ENCODE results near the gene C16orf95.
"Not testable (repeated sequence)": the region's sequence is repeated elsewhere in the genome, so short reads cannot be mapped to it uniquely, and the experiment has no call there.

The C16orf95 gene

DNA sequence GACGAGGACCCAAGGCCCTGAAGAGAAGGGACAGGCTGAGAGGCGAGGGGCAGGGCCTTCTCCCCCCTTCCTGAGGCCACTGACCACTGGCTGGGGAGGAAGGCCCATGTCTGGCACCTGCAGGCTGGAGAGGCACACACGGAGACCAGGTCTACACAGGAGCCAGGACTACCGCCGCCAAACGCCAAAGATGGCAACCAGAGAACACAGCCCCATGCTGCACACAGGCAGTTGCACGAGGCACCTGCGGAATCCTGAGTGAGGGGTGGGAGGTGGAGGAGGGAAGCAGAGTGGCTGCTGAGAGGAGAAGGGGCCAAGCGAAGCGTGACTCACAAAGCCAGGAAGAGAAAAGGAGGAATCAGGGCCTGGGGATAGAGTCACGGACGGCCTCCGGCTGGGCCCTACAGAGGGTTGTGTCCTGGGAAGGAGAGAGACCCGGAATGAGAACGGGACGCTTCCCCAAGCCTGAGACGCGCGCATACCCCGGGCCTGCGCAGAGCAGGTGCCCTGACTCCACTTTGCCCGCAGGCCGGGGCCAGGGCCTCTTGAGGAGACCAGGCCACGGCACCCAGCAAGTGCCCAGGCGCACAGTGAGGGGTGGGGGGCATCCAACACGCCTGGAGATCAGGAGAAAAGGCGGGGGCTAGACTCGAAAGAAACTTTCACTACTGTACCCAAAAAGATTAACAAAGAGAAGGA is 28.7 kb upstream of the C16orf95 start:
- DNase-seq: no peak

DNA sequence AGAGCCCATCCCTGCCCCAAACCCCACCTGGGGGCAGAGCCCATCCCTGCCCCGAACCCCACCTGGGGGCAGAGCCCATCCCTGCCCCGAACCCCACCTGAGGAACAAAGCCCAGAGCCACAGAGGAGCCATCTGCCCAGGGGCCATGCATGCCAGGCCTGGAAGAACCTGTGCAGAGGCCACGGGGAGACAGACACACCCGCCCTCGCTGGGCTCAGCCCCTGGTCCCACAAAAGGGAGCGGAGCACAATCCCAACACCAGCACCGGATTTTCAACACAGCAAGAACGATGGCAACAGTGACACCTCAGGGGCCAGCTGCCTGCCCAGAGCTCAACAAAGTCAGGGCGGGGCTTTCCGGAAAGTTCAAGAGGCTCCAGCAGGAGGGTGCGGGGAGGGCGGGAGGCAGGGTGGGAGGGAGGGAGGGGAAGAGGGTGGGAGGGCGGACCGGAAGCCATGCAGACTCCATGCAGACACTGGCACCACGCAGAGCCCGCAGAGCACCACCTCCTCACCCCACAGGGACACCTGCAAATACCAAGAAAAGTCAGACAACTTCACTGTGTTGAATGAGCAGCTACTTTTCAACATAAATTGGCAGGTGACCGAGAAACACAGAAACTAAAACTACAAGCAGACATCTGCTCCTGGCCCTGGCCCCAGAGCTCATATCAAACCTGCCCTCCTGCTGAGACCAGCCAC is 27.9 kb upstream of the C16orf95 start:
- DNase-seq: peak in 3 of 4 experiments; percentile 9 to 38 (median 21)

DNA sequence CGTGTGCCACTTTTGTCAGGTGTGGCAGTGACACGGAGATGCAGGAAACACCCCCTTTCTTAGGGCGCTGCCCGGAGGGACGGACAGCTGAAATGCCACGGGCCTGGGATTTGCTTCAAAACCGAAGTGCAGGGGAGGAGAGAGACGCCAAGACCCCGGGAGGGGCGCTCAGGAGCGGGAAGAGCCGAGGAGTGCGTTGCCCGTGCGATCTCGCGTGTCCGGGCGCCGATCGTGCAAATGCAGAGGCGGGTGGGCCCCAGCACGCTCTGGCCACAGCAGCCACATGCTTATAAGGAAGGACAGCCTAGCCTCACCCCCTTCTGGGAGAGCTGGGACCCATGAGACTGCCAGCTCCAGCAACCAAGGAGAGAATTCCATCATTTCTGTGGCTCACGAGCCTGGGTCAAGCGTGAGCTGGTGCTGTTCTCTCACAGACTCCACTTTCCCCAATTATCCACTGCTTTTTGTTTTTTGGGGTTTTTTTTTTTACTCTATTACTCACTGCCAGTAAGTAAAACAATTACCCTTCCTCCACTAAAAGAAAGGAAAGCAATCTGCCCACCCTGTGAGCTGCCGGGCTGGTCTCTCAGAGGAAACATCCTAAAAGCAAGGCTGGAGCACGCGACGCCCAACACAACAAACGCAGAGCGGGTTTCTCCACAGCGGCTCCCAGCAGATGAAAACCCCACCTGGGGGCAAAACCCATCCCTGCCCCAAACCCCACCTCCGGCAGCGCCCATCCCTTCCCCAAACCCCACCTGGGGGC is 27.2 kb upstream of the C16orf95 start:
- DNase-seq: no peak

DNA sequence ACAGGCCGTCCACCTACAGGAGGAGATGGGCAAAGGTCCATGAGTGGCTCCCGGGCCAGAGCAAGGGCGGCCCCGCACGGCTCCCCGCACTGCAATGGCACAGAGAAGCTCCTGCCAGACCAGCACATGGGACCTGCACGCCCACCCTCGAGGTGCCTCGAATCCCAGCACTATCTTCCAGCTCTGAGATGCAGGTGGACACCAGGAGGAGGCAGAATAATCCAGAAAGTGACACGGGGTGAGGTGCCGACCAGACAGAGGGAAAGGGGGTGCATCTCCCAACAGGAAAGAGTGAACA is 26.5 kb upstream of the C16orf95 start:
- no peak for DNase-seq

DNA sequence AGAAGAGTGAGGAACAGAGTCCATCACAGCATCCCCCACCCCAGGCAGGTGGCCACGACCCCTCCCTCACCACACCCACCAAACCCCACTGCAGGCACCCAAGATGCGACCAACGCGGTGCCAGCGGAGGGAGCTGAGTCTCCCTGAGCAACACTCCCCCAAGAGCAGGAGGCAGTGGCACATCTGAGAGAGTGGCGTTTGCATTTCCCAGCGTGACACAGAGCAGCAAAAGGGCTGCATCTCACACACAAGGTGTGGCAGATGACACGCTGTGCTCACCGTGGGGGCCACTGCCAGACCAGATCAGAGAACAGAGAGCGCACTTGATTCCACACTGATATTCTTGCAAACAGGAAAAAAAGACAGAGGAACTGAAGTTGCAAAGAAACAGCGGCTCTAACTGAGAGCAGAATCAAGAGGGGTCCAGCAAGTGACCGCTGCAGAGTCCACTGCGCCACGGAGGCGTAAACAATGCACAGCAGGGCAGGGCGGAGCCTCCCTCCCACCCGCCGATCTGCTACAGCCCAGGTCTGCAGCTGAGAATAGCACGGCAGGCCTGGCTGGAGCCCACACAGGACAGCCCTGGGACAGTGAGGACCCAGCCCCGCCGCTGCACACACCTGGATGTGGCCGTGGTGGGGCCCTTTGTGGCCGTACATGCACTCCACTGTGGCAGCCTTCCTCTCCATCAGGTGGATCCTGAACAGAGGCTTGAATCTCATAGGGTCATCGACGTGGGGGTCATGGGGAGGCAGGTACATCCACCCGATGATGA is 26.0 kb upstream of the C16orf95 start:
- DNase-seq: no peak

DNA sequence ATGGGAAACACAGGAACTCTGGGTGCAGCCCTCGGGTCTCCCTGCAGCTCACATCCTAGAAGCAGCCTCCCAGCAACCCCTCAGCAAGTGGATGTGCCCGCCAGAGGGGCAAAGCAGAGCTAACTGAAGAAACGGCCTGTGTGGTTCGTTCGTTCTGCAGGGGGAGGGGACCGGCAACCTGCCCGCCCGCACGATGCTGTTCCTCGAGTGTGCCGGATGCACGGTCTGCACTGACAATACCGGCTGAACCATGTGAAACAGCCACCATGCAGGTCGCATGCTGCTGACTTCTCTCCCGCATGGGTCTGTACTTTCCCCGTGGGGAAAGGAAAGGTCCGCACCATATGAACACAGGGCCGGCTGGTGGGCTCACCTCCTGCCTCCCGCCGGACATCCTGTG is 25.3 kb upstream of the C16orf95 start:
- DNase-seq: no peak

DNA sequence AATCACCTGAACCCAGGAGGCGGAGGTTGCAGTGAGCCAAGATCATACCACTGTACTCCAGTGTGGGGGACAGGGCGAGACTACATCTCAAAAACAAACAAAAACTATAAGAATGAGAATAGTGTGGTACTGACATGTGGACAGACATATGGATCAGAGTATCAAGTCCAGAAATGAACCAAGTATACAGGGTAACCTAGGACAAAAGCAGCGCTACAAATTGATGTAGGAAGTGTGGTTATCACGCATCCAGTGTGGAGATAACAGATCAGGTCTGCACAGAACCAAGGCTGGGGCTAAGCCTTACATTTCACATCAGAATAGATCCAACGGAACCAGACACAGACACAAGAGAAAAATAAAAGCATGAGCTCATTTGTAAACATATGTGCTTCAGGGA is 23.0 kb upstream of the C16orf95 start:
- no peak for DNase-seq

DNA sequence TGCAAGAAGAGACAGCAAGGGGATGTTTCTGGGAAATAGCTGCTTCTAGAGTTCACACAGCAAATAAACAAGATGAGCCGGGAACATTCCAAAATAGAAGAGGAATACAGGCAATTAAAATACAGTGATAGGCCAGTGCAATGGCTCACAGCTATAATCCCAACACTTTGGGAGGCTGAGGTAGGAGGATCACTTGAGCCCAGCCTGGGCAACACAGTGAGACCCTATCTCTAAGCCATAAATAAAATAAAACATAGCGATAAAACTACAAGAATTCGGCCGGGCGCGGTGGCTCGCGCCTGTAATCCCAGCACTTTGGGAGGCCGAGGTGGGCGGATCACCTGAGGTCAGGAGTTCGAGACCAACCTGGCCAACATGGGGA is 22.5 kb upstream of the C16orf95 start:
- not testable (repeated sequence) for DNase-seq

DNA sequence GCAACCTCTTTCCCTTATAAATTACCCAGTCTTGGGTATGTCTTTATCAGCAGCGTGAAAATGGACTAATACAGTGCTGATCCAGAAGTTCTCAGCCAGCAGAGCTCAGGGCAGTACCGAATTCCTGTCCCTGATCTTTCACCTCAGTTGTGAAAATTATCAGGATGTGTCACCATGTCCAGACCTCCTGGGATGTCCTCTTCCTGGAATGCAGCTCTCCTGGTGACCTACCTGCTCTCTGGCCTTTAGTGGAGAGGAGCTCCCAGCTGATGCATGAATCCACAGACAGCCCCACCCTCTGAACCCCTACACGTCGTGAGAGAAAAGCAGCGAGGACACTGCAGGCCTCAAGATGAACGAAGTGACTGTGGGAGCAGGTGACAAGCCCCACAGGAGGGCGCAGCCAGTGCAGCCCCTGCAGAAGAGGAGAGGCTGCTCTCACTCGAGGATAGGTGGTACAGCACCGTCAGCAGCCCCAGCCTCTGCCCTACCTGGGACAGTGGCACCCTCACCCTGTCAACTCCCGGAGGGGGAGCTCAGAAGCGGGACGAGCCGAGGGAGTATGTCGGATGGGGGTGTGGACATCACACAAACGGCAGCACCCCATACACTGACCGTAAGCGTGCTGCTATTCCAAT is 22.0 kb upstream of the C16orf95 start:
- no peak for DNase-seq

DNA sequence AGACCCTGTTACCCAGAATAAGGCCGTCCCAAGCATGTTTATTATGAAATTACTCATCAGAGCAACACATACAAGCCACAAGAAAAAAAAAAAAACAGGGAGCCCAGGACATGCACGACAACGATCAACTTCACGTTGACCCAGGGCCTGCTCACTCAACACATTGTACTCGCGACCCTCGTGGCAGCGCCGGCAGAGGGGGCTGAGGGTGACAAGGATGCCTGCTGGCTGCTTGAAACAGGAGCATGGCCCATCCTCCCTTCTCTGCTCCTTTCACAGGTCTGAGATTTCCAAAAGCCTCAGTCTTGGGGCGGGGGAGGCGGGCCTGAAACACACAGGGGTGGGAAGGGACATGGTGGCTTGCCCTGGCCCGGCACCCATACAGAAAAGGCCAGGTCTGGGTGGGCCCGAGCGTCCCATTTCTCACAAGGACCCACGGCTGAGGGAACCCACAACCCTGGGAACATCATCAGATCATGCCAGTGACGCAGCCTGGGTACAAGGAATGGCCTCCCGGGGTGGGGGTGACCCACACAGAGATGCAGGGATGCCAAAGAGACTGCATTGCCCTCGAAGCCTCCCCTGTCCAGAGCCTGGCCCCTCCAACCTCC is 21.1 kb upstream of the C16orf95 start:
- no peak for DNase-seq

DNA sequence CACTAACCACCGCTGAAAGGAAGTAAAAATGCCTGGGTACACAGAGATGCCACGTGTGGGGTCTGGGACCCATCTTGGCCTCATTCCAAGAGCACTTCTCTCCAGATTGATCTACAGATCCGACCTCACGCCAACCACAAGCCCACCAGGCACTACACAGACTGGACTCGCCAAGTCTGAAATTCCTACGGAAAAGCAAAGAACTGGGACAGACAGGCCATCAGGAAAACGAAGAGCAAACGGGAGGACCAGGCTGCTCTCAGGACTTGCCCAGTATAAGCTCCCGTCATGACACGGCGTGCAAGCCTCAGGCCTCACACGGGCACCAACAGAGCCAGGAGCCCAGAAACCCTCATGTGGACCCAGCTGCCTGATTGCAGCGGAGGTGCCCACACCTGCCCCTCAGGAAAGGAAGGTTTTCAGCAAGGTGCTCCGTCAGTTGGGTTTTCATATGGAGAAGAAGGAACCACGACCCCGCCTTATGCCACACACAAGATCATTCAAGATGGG is 20.1 kb upstream of the C16orf95 start:
- no peak for DNase-seq

DNA sequence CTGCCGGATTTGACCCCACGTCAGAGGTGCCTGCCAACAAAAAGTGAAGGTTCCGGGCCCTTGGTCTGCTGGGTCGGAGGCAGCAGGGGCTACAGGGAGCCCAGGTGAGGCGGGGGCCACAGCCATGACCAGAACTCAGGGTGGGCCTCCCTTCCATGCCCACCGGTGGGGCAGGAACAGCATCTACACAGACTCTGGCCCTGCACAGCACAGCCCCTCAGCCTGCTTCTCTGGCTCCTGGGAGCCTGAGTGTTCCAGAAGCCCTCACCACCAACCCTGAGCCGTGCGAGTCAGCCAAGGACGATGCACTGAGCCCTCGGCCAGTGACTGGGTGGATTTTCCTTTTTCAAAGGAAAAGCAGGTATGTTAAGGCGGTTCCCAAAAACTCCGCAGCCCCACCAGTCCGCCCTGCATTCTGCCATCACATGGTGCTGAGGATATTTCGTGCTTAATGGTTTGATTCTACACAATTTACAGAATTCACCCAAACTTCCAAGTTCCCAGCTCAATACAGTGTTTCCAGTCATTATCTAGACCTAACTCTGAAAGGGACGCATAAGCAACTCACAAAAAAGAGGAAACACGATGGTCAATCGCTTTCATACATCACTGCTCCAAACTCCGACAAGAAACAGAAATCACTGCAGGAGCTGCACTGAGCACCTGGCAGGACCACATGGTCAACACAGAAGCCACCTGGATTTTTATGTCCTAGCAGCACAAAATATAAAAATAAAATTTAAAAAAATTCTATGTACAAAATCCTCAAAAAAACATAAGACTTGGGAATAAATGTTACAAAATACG is 19.4 kb upstream of the C16orf95 start:
- no peak for DNase-seq

DNA sequence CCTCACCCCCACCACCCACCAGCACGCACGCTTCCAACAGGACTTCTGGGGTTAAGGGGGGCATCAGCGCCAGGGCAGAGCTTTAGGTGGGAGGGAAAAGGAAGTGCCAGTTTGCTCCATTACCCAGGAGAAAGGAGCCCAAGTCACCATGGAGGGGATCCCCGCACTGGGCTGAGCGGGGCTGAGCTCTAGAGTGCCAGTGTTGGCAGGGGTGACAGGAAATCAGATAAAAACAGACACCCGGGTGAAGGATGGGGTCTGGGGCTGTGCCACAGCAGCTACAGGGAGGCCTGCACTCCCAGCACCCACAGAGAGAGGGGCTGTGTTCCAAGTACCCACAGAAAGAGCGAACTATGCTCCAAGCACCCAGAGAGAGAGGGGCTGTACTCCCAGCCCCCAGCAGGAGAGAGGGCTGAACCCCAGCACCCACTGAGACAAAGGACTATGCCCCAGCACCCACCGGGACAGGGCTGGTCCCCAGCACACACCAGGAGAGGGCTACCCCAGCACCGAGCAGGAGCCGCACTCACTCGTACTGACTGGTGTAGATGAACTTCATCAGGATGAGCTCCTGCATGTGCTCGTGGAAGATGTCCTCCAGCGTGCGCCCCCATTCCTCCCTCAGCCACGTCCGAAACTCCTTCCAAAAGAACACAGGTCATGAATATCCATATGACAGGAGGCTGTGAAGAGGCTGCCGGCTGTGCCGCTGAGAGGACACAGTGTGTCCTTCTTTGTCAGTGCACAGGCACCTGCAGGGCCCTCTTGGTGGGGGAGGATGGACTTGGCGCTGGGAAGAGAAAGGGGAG is 18.6 kb upstream of the C16orf95 start:
- DNase-seq: no peak

DNA sequence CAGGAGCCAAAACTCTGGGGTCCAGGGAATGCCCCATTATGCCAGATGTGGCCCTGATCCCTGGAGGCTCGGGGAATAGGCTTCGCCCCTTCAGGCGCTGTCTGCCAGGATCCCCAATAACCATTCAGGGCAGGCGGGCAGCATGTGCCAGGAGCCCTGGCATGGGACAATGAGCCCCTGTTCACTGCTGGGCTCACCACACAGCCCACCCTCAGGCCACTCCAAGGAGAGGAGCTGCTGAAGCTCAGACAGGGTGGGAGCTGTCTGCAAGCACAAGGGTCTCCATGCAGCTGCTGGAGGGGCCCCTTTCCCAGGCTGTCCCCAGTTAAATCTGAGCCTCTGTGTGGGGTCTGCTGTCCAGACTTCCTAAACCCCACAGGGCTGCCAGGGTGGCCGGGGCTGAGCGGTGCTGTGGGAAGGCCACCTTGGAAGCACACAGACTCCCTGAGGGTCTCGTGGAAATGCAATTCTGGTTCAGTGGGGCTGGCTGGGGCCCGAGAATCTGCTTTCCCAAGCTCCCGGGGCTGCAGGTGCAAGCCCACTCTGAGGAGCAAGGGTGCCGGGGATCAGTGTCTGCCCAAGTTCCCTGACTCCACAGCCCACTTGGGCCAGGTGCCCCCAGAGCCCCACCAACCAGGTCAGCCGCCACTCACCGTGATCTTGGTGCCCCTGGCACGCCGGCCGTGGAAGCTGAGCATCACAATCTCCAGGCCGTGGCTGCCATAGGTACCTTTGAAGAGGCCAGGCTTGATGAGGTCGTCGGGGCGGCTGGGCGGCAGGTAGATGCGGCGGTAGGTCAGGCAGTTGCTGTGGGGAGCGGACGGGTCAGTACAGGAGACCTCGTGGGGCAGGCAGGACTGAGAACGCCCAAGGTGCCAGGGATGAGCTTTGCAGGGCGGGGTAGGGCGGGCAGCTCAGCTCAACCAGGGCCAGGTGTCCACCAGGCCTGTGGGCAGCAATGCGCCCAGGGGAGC is 17.7 kb upstream of the C16orf95 start:
- DNase-seq: no peak

DNA sequence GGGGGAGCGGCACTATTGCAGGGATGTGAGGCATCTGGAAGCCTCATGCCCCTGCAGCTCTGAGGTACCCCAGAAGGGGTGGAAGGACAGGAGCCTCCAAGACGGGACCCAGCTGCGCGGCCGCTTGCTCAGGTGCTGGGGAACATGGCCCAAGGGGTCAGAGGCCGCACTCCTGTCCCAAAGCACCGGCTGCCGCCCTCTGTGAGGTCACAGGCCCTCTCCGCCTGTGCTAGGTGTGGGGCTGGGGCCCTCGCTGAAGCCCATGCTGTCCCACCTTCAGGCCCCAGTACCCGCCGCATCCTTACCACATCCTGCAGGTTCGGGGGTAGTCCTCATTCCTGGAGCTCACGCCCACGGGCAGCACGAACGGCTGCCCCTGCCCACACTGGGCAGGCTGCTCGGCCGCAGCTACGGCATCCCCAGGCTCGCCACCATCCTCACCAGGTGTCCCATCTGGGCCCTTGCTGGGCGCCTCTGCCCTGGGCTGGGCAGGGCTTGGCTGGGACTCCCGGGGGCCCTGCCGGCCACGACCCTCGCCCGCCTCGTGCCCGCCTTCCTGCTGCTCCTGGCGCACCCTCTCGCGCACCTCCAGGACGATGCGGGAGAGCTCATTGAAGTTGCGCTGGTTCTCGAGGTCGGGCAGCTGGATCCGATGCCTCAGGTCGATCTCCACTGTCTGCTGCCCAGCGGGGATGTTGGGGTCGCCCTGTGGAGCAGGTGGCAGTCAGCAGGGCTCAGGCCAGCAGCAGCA is 16.6 kb upstream of the C16orf95 start:
- no peak for DNase-seq

DNA sequence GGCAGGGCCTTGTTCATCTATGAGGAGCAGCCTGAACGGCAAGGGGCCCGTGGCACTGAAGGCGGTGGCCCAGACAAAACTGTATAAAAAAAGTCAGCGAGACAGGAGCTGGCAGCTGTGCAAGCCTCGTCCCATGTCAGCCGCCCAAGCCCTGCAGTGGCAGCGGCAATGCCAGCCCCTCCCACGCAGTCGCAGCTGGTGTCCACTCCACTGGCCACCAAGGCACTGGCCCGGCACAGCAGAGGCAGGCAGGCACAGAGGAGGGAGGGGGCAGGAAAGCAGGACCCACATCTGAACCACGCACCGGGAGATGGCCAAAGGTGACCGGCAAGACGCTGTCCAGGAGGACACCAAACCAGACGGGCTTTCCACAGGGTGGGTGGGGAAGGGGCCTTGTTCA is 15.9 kb upstream of the C16orf95 start:
- no peak for DNase-seq

DNA sequence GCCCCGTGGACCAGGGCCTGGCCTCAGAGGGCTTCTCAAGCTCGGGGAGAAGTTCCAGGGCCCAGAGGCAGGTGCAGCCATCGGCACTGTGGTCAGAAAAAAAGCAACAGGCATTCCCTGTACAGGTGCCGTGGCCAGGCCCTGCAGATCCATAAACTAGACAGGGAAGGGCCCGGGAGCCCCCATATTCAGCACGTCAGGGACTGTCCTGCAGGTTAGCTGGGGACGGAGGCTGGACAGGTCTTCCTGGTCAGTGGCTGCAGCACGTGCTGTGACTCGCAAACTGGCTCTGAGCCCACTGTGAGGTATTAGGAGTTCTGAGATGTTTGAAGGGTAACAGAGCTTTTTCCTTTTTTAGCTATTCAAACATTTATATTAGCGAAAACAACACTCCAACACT is 15.0 kb upstream of the C16orf95 start:
- no peak for DNase-seq

DNA sequence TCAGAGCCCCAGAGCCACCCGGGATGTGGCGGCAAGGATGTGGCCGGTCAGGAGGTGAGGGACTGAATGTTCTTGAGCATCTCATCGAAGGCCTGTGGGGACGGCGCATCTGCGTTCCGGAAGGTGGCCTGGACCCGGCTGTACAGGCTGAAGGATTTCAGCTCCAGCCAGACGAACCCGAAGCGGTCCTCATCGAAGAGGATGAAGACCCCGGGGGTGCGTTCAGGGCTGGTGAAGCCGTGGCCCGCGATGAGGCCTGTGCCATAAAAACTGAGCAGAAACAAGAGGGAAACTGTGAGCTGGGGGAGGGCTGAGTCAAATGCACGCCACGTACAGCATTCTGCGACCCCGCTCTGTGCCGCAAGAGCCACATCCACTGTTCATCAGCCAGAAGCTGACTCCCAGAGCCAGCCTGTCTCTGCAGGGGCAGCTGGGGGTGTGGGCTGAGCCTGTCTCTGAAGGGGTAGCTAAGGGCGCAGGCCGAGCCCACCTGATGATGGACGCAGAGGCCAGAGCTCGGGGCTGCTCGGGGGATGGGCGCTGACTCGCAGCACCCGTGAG is 14.1 kb upstream of the C16orf95 start:
- DNase-seq: no peak

All from activated CD4-positive, CD25-positive, alpha-beta regulatory T cell (primary cell).